PC-9 (cell line): ENCODE results near the gene KRCC1.

Source experiments
- CTCF ChIP-seq: fragments of 200-600 bp; sonication (generic); conservative IDR thresholded peaks from 2 replicates; pipeline ENCODE4 v1.6.1; 2017; ENCODE audit warnings: mixed run types, antibody characterized with exemption, mild to moderate bottlenecking, moderate library complexity
- EZH2 ChIP-seq: fragments of 200-600 bp; sonication (generic); IDR thresholded peaks from 2 replicates; pipeline ENCODE4 v1.8.0; 2017; ENCODE audit warnings: antibody characterized with exemption, low read depth

- TF ChIP-seq CTCF, result no peak
- TF ChIP-seq EZH2, result no peak
These were observed 11.6 kb upstream of the KRCC1 start for GRCh38 chr2:88067189-88067588.
